Cardiac muscle cell (in vitro differentiated cells and primary cell): ENCODE data around the gene PCDHB6. TPM values are rescaled to one million over a fixed set of nuclear protein-coding genes. Genes with fewer than 3 reads are reported as not detected.
A peak's percentile ranks its signal among the peaks of the same experiment; 100 is the strongest.
"Not testable (repeated sequence)": the region's sequence is repeated elsewhere in the genome, so short reads cannot be mapped to it uniquely, and the experiment has no call there.

ENCODE experiments used
- DNase-seq, 2 donors: peaks; one replicate each; pipeline versions ENCODE4 v3.0.0 to v3.0.0-alpha.2; 2010 to 2017; ENCODE audit warnings: low read depth in 1 of 2, low spot score in 1 of 2
- H3K27ac ChIP-seq: fragments of 200-600 bp; sonication (generic); 2 replicates; pipeline ENCODE4 v1.5.1; 2016
- H3K27me3 ChIP-seq: fragments of 200-600 bp; sonication (generic); 2 replicates; pipeline ENCODE4 v1.6.0; 2016; ENCODE audit warnings: control low read depth
- H3K36me3 ChIP-seq: fragments of 200-600 bp; sonication (generic); 2 replicates; pipeline ENCODE4 v1.5.1; 2016; ENCODE audit warnings: control low read depth
- H3K4me1 ChIP-seq: fragments of 200-600 bp; sonication (generic); 2 replicates; pipeline ENCODE4 v1.8.1; 2017; ENCODE audit warnings: low read depth, mild to moderate bottlenecking, mixed run types
- H3K4me3 ChIP-seq: fragments of 200-600 bp; sonication (generic); 2 replicates; pipeline ENCODE4 v1.5.1; 2016; ENCODE audit warnings: mild to moderate bottlenecking
- H3K9me3 ChIP-seq: fragments of 200-600 bp; sonication (generic); 2 replicates; pipeline ENCODE4 v1.5.1; 2017; ENCODE audit warnings: low read depth, mild to moderate bottlenecking, control low read depth
- polyA plus RNA-seq: library from polyadenylated mRNA; unstranded; fragments of >200 nt; fragmentation: Nextera tagmentation; extraction: Ambion mirVana; gene quantifications from 2 replicates; pipeline ENCODE4 v1.2.1, GENCODE V29; 2016
- total RNA-seq: library from RNA; depleted of rRNA; stranded (reverse); fragments of >200 nt; gene quantifications from 2 replicates; pipeline ENCODE4 v1.2.3, GENCODE V29; 2016
- TF ChIP-seq, protein P1 (sequence below): IDR thresholded peaks from 2 replicates; pipeline ENCODE4 v1.5.1; 2012; ENCODE audit warnings: low read depth, mild to moderate bottlenecking, low read length

PCDHB6 gene
- total RNA-seq (1.7 and 2.1 TPM in 2 replicates), polyA plus RNA-seq (0.26 and 0.37 TPM in 2 replicates)

DNA sequence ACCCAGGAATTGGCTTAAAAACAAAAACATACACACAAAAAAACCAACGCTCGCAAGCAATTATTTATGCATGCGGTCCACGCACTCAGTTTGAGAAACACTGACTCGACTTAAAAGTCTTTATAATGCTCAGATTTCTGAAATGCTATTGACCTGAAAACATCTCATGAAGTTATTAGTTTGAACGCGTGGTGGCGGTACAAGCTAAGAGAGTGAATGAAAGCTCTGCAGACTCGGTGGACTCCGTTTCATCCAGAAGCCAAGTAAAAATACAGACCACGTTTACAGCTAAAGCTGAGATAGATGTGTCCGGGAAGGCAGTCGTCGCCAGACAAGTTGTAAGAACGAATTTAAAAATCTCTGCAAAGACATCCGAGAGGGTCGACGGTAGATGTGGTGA is at the start of gene PCDHB6:
Gene PCDHB6, plus strand, starts transcription at position 246 of the 400 bp plus-strand sequence. CDS start 201 bp downstream, outside the sequence.
- H3K4me1 ChIP-seq = no peaks in the 10 kb centered on the region
- H3K36me3 ChIP-seq = no peaks in the 10 kb centered on the region
- peak in 1 of 2 donors; percentile 2 for DNase-seq
- H3K4me3 ChIP-seq = no peak within 1 kb of the TSS
- TF ChIP-seq, protein P1, sequence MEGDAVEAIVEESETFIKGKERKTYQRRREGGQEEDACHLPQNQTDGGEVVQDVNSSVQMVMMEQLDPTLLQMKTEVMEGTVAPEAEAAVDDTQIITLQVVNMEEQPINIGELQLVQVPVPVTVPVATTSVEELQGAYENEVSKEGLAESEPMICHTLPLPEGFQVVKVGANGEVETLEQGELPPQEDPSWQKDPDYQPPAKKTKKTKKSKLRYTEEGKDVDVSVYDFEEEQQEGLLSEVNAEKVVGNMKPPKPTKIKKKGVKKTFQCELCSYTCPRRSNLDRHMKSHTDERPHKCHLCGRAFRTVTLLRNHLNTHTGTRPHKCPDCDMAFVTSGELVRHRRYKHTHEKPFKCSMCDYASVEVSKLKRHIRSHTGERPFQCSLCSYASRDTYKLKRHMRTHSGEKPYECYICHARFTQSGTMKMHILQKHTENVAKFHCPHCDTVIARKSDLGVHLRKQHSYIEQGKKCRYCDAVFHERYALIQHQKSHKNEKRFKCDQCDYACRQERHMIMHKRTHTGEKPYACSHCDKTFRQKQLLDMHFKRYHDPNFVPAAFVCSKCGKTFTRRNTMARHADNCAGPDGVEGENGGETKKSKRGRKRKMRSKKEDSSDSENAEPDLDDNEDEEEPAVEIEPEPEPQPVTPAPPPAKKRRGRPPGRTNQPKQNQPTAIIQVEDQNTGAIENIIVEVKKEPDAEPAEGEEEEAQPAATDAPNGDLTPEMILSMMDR = peak; percentile 6
- no peaks in the 10 kb centered on the region for H3K27me3 ChIP-seq
- no peaks in the 10 kb centered on the region for H3K9me3 ChIP-seq
- H3K27ac ChIP-seq = no peak within 1 kb of the TSS

DNA sequence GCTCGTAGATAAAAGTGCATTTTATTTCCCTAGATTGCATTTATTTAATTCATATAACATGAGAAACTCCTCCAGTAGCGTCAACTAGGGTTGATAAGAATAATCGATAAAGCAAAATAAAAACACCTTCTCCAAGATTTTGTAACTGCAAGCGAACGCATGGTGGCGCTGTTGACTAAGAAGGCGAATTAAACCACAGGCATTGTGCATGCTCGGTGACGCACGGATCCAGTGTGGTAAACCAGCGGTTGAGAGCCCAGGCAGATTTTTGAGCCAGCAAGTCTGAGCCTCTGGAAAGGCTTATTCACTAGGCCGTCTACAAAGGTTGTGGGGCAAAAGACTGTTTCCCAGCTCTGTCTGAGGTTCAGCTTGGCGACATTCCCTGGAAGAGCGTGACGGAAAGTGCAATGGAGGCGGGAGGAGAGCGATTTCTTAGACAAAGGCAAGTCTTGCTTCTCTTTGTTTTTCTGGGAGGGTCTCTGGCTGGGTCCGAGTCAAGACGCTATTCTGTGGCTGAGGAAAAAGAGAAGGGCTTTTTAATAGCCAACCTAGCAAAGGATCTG is 49.5 kb upstream of the PCDHB6 start, which contains the start of gene PCDHB3:
Gene PCDHB3, plus strand, starts transcription at position 231 of the 563 bp plus-strand sequence. Its CDS starts 177 bp downstream, at position 408.
- H3K27ac ChIP-seq = no peak within 1 kb of the TSS
- no peak within 1 kb of the TSS for H3K4me3 ChIP-seq
- peak in 1 of 2 donors; percentile 8 for DNase-seq
- H3K27me3 ChIP-seq = no peaks in the 10 kb centered on the region
- H3K9me3 ChIP-seq = no peaks in the 10 kb centered on the region
- H3K36me3 ChIP-seq = no peaks in the 10 kb centered on the region
- TF ChIP-seq, protein P1 = no peak
- H3K4me1 ChIP-seq = no peaks in the 10 kb centered on the region

DNA sequence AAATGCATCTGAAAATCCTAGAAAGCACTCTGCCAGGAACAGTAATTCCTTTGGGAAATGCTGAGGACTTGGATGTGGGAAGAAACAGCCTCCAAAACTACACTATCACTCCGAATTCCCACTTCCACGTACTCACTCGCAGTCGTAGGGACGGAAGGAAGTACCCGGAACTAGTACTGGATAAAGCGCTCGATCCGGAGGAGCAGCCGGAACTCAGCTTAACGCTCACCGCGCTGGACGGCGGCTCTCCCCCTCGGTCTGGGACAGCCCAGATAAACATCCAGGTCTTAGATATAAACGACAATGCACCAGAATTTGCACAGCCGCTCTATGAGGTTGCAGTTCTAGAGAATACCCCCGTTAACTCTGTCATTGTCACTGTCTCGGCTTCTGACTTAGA is 48.8 kb upstream of the PCDHB6 start:
- no peak overlapping the region for H3K27ac ChIP-seq
- no peak for DNase-seq
- TF ChIP-seq, protein P1 = no peak
- no peaks in the 10 kb centered on the region for H3K27me3 ChIP-seq
- H3K9me3 ChIP-seq = no peaks in the 10 kb centered on the region
- no peak overlapping the region for H3K4me3 ChIP-seq
- H3K4me1 ChIP-seq = no peaks in the 10 kb centered on the region
- H3K36me3 ChIP-seq = no peaks in the 10 kb centered on the region

DNA sequence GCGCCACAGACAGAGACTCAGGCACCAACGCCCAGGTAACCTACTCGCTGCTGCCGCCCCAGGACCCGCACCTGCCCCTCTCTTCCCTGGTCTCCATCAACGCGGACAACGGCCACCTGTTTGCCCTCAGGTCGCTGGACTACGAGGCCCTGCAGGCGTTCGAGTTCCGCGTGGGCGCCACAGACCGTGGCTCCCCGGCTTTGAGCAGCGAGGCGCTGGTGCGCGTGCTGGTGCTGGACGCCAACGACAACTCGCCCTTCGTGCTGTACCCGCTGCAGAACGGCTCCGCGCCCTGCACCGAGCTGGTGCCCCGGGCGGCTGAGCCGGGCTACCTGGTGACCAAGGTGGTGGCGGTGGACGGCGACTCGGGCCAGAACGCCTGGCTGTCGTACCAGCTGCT is 47.8 kb upstream of the PCDHB6 start:
- H3K27me3 ChIP-seq, H3K4me3 ChIP-seq, DNase-seq, H3K4me1 ChIP-seq, H3K27ac ChIP-seq, H3K36me3 ChIP-seq, H3K9me3 ChIP-seq: not testable (repeated sequence)

DNA sequence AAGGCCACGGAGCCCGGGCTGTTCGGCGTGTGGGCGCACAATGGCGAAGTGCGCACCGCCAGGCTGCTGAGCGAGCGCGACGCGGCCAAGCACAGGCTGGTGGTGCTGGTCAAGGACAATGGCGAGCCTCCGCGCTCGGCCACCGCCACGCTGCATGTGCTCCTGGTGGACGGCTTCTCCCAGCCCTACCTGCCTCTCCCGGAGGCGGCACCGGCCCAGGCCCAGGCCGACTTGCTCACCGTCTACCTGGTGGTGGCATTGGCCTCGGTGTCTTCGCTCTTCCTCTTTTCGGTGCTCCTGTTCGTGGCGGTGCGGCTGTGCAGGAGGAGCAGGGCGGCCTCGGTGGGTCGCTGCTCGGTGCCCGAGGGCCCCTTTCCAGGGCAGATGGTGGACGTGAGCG is 47.4 kb upstream of the PCDHB6 start:
- not testable (repeated sequence) for H3K4me1 ChIP-seq, H3K27ac ChIP-seq, H3K9me3 ChIP-seq

DNA sequence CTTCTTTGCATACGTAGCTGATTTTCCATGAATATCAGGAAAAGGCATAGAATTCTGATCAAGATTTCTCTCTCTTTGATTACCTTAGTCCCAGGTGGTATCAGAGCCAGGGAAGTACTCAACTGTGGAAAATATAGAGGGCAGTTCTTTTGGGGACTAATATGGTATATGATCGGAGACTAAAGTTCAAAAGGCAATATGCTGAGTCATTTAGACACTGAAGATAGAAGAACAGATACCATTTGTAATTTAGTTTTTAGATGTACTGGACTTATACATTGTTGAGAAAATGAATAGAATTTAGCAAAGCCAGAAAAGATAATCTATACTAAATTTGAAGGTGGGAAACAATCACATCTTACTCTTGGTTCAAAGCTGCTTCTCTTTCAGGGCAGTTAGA is 44.5 kb upstream of the PCDHB6 start:
- Histone ChIP-seq H3K9me3 (no peaks in the 10 kb centered on the region), H3K4me1 (no peaks in the 10 kb centered on the region), H3K27me3 (no peaks in the 10 kb centered on the region), H3K4me3 (no peak overlapping the region), H3K36me3 (no peaks in the 10 kb centered on the region), H3K27ac (no peak overlapping the region)
- DNase-seq = no peak
- TF ChIP-seq, protein P1 = no peak

More for the DNA sequence above, 47.4 kb upstream of the PCDHB6 start:
- H3K36me3 ChIP-seq, H3K4me3 ChIP-seq, H3K27me3 ChIP-seq, DNase-seq: not testable (repeated sequence)

DNA sequence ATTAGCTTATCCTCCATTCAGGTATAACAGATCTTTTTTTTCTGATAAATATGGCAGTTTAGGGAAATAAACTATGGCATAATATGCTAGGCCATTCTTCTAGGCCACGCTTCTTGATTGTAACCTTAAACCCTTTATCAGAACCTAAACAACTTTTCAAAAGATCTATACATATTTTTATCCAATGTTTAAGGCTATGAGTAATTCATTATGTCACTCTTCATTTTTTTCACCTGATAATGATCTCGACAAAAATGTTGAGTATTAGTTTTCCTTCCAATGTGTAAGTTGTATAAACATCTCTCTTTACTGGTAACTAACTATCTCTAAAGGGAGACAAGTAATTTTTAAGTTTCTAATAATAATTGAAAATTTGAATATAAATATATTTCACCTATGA is 30.6 kb upstream of the PCDHB6 start:
- Histone ChIP-seq H3K9me3 (no peaks in the 10 kb centered on the region), H3K4me1 (no peaks in the 10 kb centered on the region), H3K4me3 (no peak overlapping the region), H3K27ac (no peak overlapping the region), H3K36me3 (no peaks in the 10 kb centered on the region), H3K27me3 (no peaks in the 10 kb centered on the region)
- TF ChIP-seq, protein P1 = no peak
- no peak for DNase-seq
